ENCODE results near the gene TMCC3.
"Not testable (repeated sequence)": the region's sequence is repeated elsewhere in the genome, so short reads cannot be mapped to it uniquely, and the experiment has no call there.

TMCC3 gene

DNA sequence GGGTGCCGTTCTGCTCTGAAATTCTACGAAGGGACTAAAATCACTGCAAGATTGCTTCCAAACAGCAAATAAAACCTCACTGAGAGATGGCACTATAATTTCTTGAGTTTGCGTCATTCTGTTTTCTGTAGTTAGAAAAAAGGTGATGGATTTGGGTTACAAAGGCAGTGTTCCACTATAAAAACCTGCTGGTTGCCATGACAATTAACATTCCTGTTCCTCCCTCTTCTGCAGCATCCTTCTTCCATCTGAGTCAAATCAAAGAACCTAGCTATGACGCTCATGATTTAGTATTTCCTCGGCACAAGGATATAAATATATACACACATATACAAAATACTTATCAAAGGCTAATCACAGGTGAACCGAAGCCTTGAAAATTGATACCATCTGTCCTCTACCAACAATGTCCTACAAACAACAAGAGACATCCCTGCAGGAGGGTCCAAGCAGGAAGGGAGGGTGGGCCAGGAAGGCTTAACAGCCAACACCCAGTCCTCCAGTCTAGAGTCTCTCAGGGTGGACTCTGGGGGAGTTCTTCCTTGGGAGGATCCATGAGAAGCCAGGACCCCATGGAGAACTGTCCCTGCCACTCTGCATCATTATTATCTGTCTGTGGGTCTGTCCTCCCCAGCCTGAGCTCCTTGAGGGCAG, 21.4 kb downstream of the TMCC3 start:
- DNase-seq: no peak

DNA sequence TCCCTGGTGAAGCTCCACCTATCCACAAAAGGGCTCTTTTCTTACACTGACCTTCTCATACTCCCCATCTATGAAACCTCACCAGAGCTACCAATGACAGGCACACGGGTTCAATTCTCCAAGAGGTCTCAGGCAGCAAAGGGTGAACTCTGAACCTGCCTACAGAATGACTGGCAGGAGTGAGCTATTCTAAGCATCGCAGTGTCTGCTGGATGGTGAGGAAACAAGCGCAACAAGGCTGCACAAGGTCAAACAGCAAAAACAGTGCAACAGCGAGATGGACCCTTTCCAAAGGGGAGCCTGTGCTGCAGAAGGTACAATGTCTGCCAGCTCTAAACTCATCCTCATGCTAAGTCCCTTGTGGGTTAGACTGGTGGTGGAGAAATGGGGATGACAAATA, 22.0 kb downstream of the TMCC3 start:
- DNase-seq: no peak

GRCh38 chr12:94625531-94625930, 24.8 kb downstream of the TMCC3 start:
- no peak for DNase-seq

DNA sequence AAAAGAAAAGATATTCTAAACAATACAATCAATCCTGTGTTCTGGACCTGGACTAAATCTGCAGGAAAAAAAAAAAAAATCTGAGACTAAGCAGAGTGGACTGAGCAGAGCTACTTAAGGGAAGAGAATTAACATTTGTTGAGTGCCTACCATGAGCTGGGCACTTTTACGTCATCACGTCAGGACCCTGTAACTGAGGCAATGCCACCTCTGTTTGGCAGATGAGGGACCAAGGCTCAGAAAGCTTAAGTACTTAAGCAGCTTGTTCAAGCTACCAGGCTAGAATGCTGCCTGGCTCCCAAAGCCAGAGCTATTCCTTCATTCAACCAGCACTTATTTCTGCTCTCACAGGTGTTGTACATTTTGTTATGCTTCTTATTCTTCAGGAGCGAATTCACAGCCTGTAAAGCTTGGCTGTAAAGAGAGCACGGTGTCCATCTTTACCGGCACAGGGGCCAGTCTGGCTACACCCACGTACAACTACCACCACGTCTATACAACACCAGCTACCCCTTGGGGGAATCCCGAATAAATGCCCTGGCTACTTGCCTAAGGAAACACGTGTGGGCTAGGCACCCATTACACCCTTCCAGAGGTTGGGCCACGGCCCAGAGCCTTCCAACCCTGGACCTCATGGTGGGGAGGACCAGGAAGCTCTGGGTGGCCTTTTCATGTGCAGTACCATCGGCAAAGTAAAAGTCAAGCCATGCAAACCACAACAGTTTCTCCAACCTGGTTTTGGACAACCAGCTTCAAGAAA, 27.0 kb downstream of the TMCC3 start:
- DNase-seq: no peak

- DNase-seq: no peak
Measured at GRCh38 chr12:94622475-94622874, 27.9 kb downstream of the TMCC3 start.

GRCh38 chr12:94621662-94622359, 28.5 kb downstream of the TMCC3 start:
- no peak for DNase-seq

DNA sequence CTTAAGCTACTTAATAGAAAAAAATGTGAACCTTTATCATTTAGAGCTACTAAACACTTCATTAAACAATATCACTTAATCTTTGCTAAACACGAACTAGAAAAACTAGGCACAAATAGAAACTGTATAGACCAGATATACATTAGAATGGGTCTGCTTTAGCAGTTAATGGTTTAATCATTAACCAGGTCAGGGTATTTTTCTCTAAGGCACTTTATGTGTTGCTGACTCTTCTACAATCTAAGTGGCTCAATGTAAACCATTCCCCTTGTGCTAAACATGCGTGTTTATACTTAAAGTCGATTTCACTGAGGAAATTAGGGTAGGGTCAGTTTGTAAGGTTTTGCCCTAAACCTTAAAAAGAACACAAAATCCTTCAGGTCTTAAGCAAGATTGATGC, 29.7 kb downstream of the TMCC3 start:
- no peak for DNase-seq

GRCh38 chr12:94618995-94619695, 31.2 kb downstream of the TMCC3 start:
- DNase-seq: no peak

GRCh38 chr12:94617101-94617500, 33.3 kb downstream of the TMCC3 start:
- DNase-seq: no peak

DNA sequence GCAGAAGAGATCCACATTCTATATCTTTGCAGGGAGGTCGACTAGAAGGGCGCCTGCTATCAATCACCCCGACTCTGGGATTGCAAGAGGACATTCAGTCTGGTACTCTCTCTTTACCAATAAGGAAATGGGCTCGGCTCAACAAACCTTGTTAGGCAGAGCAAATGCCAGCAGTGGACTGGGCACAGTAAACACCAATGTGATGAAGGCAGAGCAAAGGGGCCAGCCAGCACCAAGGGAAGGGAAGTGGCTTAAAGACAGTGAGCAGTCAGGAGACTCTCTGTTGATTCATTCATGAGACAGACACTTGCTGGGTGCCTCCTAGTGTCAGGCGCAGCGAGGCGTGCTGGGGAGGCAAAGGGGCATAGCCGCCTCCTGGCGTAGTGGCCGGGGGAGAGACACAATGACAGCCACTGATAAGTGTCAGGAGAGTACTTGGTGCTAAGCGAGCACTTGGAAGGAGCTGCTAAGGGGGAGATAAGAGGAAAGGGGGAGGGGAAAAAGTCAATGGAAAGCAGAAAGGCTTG, 34.1 kb downstream of the TMCC3 start:
- DNase-seq: no peak

GRCh38 chr12:94615260-94616181, 34.8 kb downstream of the TMCC3 start:
- no peak for DNase-seq

DNA sequence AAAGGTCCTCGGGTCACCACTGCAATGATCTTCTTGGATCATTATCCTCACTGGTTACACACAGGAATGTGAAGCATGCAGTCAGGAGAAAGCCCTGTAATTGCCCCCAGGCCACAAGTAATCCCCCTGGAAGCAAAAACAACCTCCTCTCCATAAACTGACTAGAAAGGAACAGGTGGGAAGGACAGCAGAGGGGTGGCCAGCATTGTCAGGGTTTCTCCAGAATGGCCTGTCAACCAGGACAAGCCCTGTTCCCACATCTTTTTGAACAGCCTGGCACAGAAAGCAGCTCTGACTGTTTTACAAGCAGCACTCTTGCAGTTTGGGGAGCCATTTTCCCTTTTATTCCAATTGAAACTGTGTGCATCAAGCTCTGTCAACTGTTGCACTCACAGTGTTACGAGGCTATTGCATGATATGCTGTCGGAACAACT, 36.1 kb downstream of the TMCC3 start:
- DNase-seq: no peak

DNA sequence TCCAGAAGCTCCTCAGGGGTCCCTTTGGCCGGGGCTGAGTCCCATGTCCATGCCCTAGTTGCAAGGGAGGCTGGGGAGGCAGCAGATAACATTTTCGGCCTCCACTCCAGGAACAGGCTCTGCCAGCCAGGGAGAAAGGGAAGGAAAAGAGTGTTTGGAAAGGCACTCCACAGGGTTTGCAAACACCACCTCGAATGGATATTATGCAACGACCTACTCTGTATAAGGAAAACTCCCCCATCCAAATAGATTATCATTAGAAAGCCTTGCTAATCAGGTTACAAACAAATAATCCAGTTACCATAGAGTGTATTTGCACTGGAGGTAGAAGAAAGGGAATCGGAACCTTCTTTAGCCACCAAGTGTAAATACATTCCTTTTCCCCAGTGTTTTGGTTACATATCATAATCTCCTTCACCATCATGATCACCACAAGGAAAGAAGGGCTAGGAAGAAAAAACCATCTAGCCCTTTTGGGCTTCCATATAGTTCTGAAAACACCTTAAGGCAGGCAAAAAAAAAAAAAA, 40.4 kb downstream of the TMCC3 start:
- no peak for DNase-seq

GRCh38 chr12:94606810-94607209, 43.5 kb downstream of the TMCC3 start:
- DNase-seq: not testable (repeated sequence)

GRCh38 chr12:94604366-94604698, 46.0 kb downstream of the TMCC3 start:
- no peak for DNase-seq

GRCh38 chr12:94603434-94604365, 46.7 kb downstream of the TMCC3 start:
- no peak for DNase-seq

GRCh38 chr12:94602024-94602423, 48.3 kb downstream of the TMCC3 start:
- DNase-seq: no peak

GRCh38 chr12:94601307-94601706, 49.0 kb downstream of the TMCC3 start:
- DNase-seq: not testable (repeated sequence)

DNA sequence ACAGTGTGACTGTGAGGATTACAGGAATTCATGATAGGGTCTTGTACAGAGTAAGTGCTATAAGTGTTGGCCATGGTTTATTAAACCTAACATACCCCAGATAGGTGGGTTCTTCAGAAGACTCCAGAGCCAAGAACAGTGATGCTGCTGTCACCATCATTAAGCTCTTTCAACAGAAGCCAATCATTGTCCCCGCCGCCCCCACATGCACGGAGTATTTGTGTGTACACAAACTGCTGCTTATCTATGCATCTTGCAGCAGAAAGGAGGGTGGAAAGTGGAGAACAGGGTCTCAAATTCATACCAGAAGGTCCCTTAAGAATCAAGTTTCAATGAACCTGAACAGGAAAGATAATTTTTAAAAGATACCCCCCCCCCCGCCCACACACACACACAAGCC, 51.2 kb downstream of the TMCC3 start:
- no peak for DNase-seq

- DNase-seq: no peak
Measured at GRCh38 chr12:94597268-94597667, 53.1 kb downstream of the TMCC3 start.

- DNase-seq: no peak
Measured at GRCh38 chr12:94596596-94596995, 53.8 kb downstream of the TMCC3 start.
